Stimulated activated CD8-positive, alpha-beta memory T cell treated with anti-CD3 and anti-CD28 coated beads, Interleukin-4, amount 100 ng/mL, for 48 hours (primary cell): ENCODE results near the gene MAEA.
"Not testable (repeated sequence)": the region's sequence is repeated elsewhere in the genome, so short reads cannot be mapped to it uniquely, and the experiment has no call there.

Experiments
- DNase-seq: peaks from one replicate; pipeline ENCODE4 v3.0.0-alpha.2; 2020

Gene MAEA

DNA sequence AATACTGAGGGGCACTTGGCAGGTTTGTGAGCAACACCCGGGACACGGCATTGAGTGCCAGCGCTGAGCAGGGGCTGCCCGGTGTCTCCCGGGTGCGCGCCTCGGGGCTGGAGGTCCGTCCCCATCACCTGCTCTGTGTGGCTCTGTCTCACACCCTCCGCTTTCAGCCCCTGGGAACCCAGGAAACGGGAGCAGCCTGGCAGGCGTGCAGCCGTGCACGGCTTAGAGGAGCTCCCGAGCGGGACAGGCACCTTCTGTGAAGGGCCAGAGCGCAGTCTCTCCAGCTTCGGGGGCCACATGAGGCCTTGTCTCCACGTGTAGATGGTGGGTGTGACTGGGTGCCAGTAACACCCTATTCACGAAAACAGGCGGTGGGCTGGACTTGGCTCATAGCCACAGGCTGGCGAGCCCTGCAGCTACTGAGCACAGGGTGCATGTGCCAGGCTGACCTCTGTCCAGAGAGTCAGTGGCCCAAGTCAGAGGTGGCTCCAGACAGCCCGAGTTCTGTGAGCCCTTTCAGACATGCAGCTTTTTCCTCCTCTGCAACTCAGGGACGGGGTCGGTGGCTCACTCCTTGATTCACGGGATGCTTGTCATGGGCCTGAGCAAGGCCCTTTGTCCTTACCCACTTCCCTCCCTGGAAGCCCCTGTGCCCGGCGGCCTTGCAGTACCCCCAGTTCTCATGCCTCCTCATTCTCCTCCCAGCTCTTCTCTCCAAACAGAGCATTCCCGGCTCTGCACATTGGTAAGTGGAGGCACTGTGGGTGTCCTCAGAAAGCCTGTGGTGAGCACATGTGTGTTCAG lies 80.8 kb downstream of the MAEA start:
- no peak for DNase-seq

DNA sequence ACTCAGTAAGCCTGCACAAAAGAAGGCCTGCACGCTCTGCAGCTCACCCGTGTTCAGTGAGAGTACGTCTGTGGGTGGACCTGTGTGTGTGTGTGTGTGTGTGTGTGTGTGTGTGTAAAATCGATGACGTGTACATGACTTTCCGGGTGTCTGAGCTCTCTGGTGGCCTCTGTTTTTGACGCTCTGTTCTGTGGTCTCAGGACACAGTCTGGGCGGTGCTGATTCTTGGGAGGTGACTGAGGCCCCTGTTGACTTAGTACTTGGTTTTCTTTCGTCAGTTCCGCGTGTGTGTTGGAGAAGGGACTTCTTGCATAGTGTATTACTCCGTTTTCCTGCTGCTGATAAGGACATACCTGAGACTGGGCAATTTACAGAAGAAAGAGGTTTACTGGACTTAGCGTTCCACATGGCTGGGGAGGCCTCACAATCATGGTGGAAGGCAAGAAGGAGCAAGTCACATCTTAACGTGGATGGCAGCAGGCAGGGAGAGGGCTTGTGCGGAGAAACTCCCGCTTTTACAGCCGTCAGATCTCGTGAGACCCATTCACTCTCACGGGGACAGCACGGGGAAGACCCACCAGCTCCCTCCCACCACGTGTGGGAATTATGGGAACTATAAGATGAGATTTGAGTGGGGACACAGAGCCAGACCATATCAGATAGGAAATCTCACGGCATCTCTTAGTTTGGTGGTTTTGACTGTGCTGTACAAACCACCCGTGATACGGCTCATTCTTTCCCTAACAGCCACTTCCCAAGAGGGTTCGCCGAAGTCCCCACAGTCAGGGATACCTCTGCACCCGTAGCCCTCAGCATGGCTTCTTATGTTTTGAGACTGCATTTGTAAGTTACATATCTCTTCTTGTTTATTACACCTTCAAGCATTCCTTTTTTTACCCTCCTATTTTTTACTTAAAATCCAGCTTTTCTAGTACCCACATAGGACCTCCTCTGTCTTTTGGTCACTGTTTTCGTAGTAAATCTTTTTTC lies 81.8 kb downstream of the MAEA start:
- no peak for DNase-seq

DNA sequence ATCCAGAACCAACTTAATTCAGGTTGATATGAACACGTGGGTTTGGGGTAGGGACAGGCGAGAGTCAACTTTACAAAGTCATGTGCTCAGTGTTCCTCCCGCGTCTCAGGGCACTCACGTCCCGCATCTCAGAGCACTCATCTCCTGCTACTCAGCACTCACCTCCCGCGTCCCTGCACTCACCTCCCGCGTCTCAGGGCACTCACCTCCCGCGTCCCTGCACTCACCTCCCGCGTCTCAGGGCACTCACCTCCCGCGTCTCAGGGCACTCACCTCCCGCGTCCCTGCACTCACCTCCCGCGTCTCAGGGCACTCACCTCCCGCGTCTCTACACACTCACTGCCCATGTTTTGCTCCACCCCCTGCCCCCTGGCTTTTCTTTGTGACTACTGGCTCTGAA lies 82.9 kb downstream of the MAEA start:
- DNase-seq, result not testable (repeated sequence)

DNA sequence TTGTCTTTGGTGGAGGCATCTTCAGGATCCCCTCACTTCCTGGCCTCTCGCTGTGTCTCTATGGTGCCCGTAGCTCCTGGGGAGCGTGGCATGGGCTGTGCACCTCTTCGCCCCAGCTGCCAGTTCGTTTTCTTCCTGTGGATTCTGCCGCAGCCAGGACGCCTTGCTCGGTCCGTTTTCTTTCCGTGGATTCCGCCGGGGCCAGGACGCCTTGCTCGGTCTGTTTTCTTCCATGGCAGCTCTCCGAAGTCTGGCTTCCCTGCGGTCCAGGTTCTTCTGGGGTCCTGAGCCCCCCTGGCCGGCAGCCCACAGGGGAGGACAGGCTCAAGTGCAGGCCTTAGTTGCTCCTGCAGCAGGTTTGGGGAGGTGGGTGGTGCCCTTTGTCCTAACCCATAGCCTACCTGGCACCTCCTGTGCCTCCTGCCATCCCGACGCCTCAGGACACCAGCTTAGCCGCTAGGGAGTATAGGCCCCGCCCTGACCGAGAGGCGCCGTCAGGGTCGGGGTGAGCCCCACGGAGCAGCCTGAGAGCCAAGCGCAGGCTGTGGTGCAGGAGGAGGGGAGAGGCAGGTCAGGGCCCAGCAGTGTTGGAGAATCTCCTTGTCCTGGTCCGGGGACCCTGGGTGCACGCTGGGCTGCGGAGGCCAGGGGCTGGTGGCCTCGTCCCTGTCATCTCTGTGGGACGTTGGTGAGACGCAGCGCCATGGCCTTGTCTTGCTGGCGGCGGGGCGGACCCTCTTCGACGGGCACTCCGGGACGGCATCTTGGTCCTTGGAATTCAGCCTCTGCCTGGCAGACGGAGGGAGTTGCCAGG lies 84.4 kb downstream of the MAEA start:
- DNase-seq, result no peak

DNA sequence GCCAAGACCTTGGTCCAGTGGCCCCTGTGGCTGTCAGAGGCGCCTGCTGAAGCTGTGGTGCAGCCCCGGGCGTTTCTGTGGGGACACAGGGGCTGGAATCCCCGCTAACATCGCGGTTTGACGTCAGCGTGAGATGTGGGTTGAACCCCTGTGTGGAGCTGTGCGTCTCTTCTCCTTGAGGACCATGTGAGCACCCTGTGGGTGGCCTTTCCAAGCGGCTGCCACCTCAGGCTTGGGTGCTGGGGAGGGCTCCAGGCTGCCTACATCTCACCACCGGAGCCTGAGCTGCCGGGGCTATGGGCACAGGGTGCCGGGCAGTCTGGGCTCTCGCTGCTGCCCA lies 85.0 kb downstream of the MAEA start:
- no peak for DNase-seq

DNA sequence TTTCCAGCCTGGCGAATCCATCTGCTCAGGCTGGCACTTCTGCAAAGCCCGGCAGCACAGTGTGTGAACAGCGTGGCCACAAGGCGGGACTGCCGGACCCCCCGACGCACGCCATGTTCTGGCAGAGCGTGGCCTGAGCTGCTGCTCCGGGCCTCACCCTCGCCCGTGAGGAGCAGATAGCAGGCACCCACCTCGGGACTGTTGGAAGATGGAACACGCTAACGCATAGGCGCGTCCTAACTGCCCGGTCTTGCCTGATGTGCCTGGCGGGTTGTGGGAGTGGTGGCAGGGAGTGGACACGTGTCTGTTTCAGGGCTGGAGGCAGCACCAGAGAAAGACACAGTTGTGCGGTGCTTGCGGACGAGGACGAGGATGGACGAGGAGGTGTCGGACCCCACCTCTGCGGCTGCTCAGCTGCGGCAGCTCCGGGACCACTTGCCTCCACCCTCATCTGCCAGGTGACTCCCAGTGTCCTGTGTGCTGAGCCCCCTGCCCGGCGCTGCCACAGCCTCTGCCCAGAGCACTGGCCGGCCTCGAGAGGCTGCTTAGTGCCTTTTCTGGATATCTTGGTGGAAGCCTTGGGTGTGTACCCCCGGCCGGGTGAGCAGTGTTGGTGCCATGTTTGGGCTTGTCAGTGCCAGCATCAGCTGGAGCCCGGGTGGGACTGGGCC lies 85.5 kb downstream of the MAEA start:
- no peak for DNase-seq

DNA sequence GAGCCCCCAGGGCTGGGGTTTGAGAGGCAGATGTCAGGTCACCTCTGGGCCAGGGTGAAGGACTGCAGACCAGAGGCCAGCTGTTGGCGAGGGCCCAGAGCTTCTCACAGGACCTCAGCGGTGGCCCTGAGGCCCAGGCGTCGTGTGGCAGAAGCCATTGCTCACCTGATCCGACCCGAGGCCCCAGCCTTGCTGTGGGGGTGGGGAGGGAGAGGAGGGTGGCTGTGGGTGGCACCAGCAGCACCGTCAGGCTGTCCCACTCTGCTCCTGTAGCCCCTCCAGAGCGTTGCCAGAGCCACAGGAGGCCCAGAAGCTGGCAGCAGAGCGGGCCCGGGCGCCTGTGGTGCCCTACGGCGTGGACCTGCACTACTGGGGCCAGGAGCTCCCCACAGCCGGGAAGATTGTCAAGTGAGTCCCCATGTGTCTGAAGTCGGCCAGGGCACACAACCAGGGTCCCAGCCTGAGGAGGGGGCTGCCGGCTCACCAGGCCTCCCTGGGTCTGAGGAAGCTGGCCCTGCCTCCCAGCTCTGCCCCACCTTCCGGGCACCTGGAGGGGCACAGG lies 86.2 kb downstream of the MAEA start:
- no peak for DNase-seq

DNA sequence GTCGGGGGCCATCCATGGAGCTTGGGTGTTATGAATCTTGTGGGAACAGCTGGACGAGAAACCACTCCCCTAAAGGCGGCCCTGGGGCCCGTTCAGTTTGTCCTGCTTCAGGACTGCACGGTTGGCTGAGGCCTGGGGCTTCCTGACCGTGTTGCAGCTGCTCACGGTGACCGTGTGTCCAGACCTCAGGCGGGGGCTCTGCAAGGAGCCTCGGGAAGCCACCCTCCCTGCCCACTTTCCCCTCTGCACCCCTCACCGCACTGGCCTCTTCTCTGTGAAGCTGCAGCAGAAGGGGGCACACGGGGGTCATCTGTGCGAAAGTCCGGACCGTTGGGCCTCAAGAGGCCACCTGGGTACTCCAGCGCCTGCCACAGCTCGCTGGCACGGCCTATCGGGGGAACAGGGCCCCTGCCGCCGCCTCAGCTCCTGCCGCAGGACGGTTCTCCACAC lies 86.7 kb downstream of the MAEA start:
- no peak for DNase-seq

DNA sequence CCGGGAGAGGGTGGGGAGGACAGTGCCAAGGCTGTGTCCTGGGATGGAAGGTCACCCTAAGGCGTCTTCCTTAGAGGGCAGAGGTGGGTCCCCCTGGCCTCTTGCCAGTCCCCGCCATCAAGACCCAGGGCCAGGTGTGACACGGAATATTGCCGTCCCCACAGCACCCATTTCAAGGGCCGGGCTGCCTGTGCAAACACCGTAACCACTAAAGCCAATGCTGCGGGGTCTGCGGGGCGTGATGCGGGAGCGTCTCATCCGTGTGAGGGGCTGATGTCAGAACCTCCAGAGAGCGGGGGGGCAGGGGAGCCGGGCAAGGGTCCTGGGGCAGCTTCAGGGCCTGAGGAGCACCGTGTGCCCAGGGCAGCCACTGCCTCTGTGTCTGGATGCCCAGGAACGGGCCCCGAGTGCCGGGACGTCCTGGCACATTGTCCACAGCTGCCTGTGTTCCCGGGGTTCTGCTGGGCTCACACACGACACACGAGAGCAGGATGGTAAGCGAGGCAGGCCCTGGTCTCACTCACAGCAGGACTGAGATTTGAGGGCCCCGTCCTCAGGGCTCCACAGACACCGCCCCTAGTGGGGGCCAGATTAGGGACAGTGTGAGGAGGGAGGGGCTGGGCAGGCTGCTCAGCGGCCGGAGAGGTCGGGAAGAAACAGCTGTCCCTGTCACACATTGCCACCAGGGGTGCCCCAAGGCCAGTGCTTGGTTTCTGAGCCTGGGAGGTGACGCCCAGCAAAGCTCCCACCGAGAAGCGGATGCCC lies 87.3 kb downstream of the MAEA start:
- DNase-seq, result no peak

DNA sequence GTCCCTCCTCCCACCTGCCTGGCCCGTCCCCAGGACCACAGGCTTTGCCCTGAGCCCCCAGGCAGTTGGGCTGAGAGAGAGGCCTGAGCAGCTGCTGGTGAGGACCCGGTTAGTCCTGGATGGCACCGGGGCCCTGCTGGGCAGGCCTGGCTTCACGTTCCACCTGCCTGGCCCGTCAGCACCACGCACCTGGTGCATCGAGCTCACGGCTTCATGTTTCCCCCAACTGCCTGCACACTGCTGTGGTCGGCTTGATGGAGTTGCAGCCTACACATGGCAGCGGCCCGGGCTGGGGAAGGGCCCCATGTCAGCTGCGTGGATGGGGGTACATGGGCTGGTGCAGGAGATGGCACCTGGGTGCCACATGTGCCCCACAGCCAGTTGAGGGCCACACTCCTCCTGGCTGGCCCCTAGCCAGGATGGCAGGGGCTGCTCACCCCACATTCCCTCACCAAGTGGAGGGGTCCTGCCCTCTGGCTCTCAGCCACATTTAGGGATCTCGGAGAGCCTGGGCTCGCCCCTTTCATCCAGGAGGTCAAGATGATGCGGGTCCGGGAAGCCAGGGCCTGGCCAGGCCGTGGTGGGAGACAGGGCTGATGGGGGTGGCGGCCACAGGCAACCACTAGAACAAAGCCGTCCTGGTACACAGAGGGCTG lies 88.0 kb downstream of the MAEA start:
- DNase-seq, result no peak

DNA sequence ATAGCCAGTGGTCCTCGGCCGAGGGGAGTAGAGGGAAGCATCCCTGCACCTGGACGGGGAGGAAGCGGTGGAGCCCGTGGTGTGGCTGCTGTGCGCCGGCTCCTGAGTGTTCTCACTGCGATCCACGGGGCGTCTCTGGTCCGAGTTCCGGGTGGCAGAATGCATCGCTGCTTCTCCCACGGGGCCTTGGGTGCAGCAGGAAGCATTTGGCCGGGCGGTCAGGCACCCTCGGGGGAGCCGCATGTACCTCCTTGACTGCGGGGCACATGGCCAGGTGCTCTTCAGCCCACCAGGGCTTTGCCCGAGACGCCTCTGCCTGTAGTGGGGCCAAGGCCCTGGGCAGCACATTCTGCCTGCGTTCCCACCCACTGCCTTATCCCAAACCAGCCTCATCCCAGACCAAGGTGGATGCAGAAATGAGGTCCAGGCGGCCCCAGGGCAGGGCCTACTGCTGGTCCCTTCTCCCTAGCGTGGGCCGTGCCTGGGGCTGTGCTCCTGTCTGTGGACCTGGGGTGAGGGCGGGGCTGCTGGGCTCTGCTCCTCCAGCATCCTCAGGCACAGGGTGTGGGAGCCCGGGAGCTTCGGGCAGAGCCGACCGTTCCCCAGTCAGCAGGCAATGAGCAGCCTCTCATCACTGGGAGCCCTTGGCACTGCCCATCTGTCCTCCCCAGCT lies 89.0 kb downstream of the MAEA start:
- no peak for DNase-seq

DNA sequence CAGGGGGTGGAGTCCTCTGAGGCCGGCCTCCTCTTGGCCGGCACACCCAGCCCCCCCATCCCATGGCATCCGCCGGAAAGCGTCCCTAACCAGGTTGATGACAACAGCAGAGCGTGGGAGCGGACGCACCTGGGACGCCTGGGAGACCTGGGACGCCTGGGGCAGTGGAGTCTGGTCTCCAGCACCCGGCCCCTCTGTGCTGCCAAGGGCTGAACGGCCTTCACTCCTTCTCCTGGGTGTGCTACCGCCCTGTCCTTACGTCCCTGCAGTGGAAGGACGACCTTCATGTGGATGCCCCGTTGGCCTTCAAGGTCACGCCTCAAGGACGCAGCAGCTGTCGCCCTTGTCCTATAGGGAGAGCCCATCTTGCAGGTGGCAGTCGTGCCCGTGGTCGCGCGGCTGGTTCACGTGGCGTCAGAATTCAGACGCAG lies 89.7 kb downstream of the MAEA start:
- no peak for DNase-seq

DNA sequence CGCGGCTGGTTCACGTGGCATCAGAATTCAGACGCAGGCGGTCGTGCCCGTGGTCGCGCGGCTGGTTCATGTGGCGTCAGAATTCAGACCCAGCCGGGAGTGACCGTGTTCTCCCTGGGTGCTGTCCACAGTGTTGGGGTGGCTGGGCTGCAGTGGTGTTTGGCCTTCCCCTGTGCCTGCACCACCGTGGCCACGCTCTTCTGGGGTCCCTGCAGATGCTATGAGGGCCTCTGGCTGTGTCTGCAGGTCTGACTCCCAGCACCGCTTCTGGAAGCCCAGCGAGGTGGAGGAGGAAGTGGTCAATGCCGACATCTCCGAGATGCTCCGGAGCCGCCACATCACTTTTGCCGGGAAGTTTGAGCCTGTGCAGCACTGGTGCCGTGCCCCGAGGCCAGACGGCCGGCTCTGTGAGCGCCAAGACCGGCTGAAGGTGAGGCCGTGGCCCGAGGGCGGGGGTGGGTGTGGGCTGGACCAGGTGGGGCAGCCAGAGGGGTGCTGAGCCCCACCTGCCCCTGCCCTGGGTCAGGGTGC lies 90.2 kb downstream of the MAEA start:
- no peak for DNase-seq

DNA sequence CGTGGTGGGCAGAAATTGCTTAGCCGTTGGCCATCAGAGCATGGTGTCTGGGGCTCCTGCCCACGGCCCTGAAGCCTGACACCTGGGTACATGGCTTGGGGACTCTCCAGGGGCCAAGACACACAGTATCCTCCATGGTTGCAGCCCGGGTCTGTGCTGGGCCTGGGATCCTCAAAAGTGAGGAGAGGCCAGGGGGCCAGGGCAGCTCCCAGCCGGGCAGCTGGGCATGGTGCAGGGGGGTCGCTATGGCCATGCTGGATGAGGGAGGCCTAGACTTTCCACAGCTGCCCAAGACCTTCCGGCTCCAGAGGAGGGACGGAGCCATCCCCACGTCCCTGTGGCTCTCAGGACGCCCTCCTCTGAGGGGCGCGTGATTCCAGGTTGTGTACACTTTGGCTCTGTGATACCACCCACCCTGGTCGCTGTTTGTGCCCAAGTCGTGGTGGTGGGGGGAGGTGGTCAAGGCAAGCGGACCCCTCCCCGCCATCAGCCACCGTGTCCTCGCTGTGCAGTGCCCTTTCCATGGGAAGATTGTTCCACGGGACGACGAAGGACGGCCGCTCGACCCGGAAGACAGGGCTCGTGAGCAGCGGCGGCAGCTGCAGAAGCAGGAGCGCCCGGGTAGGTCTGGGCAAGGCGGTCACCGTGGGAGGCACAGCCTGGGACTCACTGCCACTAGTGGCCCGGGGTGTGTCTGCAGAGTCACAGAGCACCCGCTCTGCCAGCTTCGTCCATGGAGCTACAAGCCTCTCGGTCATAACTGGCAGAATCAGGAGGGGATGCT lies 90.9 kb downstream of the MAEA start:
- DNase-seq, result no peak

DNA sequence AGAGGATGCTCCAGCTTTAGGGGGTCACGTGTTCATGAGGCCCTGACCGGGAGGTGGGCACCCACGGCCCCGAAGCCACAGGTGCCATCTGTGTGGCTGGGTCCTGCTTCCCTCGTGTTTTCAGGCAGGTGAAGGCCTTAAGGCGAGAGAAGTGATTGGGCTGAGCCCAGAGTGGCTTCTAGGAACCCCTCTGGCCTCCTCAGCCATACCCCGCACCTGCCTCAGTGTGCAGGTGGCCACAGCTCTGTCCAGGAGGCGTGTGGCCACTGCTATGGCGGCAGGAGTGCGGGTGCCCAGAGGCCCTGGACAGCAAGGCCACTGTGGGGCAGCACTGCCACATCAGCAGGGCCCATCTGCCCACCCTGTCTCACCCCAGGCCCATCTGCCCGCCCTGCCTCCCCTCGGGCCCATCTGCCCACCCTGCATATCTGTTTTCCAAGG lies 91.5 kb downstream of the MAEA start:
- no peak for DNase-seq

DNA sequence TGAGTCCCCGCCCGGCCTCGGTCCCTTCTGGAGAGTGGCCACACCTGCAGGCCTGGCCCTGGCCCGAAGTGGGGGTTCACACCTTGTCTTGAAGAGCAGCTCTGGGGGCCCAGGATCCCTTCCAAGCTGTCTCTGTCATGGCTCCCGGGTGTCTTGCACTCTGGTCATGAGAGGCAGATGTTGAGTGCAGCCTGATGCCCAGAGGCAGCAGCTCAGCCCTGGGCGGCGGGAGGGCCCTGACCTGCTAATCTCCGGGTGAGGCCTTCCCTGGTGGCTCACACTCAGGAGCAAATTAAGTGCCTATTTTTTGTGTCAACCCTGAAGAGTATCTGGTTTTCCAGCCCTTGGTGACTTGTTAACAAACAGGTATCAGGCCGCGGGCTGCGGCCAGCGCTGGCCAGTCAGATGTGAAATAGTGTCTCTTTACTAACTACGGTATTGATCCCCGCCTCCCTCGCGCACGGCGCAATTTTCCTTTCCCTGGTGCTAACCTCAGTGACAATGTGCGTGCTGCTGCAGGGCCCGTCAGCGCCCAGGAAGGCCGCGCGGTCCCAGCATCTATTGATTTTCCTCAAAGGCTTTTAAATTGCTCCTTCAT lies 92.4 kb downstream of the MAEA start:
- no peak for DNase-seq

DNA sequence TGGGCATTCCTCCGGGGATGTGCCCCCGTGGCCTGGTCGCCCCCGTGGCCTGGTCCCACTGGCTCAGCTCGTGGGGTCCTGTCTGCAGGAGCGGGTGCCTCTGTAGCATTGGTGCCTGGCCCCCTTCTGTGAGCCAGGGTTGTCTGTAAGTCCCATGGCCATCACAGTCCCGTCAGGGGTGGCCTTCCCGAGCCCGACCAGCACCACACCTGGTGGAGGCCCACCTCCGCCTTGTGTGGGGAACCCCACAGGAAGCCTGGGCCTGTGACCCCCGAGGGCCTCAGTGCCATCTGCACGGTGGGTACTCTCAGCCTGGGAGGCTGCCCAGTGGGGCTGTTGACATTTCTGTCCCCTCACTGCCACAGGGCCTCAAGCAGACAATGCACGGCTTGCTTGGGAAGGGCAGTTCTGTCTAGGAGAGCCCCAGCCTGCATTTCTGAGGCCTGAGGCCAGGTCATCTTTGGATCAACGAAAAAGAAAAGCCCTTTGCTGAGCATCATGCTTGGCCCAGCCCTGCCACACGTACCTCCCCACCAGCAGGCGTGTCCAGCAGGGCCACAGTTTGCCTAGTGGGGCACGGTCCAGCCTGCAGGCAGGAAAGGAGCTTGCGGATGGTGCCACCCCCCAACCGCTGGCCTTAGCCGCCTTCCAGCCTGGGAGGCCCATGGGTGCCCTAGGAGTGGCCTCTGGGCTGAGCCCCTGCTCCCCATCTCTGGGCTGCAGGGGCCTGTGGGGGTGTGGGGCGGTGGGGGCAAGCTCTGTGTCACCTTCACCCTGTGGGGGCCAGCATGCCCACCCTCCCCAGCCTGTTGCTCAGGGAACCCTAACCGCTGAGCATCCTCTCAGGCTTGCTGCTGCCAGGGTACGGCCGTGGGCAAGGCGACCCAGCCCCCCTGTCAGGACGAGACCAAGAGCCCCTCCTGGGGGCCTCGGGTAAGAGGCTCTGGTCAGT lies 93.4 kb downstream of the MAEA start:
- DNase-seq, result no peak
